Umbilical cord (tissue), 2 donors: ENCODE measurements around the gene CAMK1G. TPM values are rescaled to one million over a fixed set of nuclear protein-coding genes. Genes with fewer than 3 reads are reported as not detected.

Experiments
- DNase-seq: peaks from one replicate; pipeline ENCODE4 v3.0.0-alpha.2; 2015; ENCODE audit warnings: low spot score
- total RNA-seq: library from RNA; depleted of rRNA; stranded (reverse); fragments of >200 nt; gene quantifications from one replicate; pipeline ENCODE4 v1.2.3, GENCODE V29; 2014; ENCODE audit warnings: low replicate concordance; ENCODE audit not compliant: insufficient read depth

Gene CAMK1G
- total RNA-seq, 1 donor from 2014 or later = not detected

DNA sequence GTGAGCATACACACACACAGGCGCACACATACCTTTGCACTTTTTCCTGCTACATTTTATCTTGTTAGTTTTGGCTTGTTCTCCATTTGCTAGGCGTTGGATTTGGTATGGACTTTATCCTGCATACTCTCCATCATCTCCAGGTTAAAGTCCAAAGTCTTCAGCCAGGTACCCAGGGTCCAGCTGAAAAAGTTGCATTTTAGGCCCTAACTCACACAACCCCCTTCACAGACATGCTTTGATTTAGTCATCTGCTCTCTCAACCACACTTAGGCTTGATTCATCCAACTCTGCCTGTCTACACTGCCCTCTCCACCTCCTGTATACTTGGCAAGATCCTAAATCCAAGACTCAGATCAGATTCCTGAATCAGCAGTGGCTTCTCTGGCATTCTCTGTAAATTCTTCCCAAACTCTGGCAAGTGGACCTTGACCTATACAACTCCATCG is 79.4 kb downstream of the CAMK1G start:
- DNase-seq = no peak

Other genes with a start within 250 kb of the CAMK1G start
- 16.1 TPM for gene LAMB3, start 68.7 kb downstream of the CAMK1G start, total RNA-seq
- gene G0S2, start 91.7 kb downstream of the CAMK1G start, total RNA-seq = 11.1 TPM
- gene HSD11B1, start 121.1 kb downstream of the CAMK1G start, total RNA-seq = 3.1 TPM
- 6.7 TPM for gene TRAF3IP3, start 172.3 kb downstream of the CAMK1G start, total RNA-seq
- gene C1orf74, start 200.8 kb downstream of the CAMK1G start, total RNA-seq = 4.8 TPM
- 40.0 TPM for gene IRF6, start 222.4 kb downstream of the CAMK1G start, total RNA-seq
- gene UTP25, start 244.3 kb downstream of the CAMK1G start, total RNA-seq = 11.8 TPM